Neural crest cell (in vitro differentiated cells): Measurements from ENCODE around the gene FKBP2. TPM values are rescaled to one million over a fixed set of nuclear protein-coding genes. Genes with fewer than 3 reads are reported as not detected.

Experiments
- total RNA-seq: library from RNA; stranded (reverse); gene quantifications from 2 replicates; pipeline ENCODE4 v1.2.1, GENCODE V29; 2021

The FKBP2 gene
- total RNA-seq, 1 donor from 2014 or later = 29.2 TPM

Other genes starting within 250 kb of the FKBP2 start
- 2.4 and 3.0 TPM in 2 replicates for gene FLRT1, start 205.2 kb upstream of the FKBP2 start, total RNA-seq
- gene MACROD1, start 75.0 kb upstream of the FKBP2 start, total RNA-seq = 22.1 and 26.1 TPM in 2 replicates
- gene STIP1, start 54.9 kb upstream of the FKBP2 start, total RNA-seq = 294 and 296 TPM in 2 replicates
- gene FERMT3, start 34.4 kb upstream of the FKBP2 start, total RNA-seq = 2.8 and 3.8 TPM in 2 replicates
- 40.2 and 43.2 TPM in 2 replicates for gene TRPT1, start 14.9 kb upstream of the FKBP2 start, total RNA-seq
- gene NUDT22, start 14.8 kb upstream of the FKBP2 start, total RNA-seq = 35.7 and 40.8 TPM in 2 replicates
- 27.2 TPM in 2 replicates for gene DNAJC4, start 10.5 kb upstream of the FKBP2 start, total RNA-seq
- 61.2 and 62.7 TPM in 2 replicates for gene VEGFB, start 6.5 kb upstream of the FKBP2 start, total RNA-seq
- gene PPP1R14B, start 5.8 kb downstream of the FKBP2 start, total RNA-seq = 286 and 296 TPM in 2 replicates
- 36.4 and 40.5 TPM in 2 replicates for gene PLCB3, start 10.4 kb downstream of the FKBP2 start, total RNA-seq
- gene BAD, start 43.6 kb downstream of the FKBP2 start, total RNA-seq = 45.3 and 47.1 TPM in 2 replicates
- 55.9 and 61.4 TPM in 2 replicates for gene GPR137, start 44.8 kb downstream of the FKBP2 start, total RNA-seq
- gene KCNK4, start 50.2 kb downstream of the FKBP2 start, total RNA-seq = not detected in 2 replicates
- not detected in 2 replicates for gene CATSPERZ, start 59.3 kb downstream of the FKBP2 start, total RNA-seq
- gene ESRRA, start 64.4 kb downstream of the FKBP2 start, total RNA-seq = 33.8 and 34.7 TPM in 2 replicates
- 201 and 207 TPM in 2 replicates for gene TRMT112, start 76.5 kb downstream of the FKBP2 start, total RNA-seq
- gene PRDX5, start 77.0 kb downstream of the FKBP2 start, total RNA-seq = 148 and 168 TPM in 2 replicates
- gene CCDC88B, start 99.1 kb downstream of the FKBP2 start, total RNA-seq = 0.91 and 1.1 TPM in 2 replicates
- 12.6 and 17.6 TPM in 2 replicates for gene RPS6KA4, start 118.1 kb downstream of the FKBP2 start, total RNA-seq